ENCODE measurements around the gene RSPRY1. TPM values are rescaled to one million over a fixed set of nuclear protein-coding genes. Genes with fewer than 3 reads are reported as not detected.

The RSPRY1 gene
- total and polyA plus RNA-seq, 8 donors: 6.9 to 21.9 (median 18.7) TPM

- DNase-seq (peak in 1 of 6 donors; percentile 27), ATAC-seq (no peak), FAIRE-seq (no peak)
- H3K27me3 ChIP-seq: no peaks in the 10 kb centered on the region
- no peaks in the 10 kb centered on the region for H3K36me3 ChIP-seq
- peaks cover 7 to 33% (median 20%) of the 10 kb centered on the region in 3 donors for H3K4me1 ChIP-seq
- 75 to 80% methylated on average over 1 of the region's 1 CpG for WGBS, 2 donors
- H3K4me3 ChIP-seq: no peak overlapping the region
- no peak for TF ChIP-seq CTCF (IDR thresholded peaks at IDR 0.05)
- intact Hi-C loops (cut with DNase I): no loop called here
- H3K9me3 ChIP-seq: no peaks in the 10 kb centered on the region
- no peak overlapping the region for H3K27ac ChIP-seq
Measured at GRCh38 chr16:57277586-57277985, 91.5 kb downstream of the RSPRY1 start.

GRCh38 chr16:57278494-57278893 lies 92.4 kb downstream of the RSPRY1 start:
- intact Hi-C loops (cut with DNase I): no loop called here
- no peak for TF ChIP-seq CTCF (IDR thresholded peaks at IDR 0.05)
- ATAC-seq: no peak
- H3K27ac ChIP-seq: no peak overlapping the region
- H3K4me1 ChIP-seq: peaks cover 7 to 32% (median 21%) of the 10 kb centered on the region in 3 donors
- peak in 1 of 6 donors; percentile 12 for DNase-seq
- WGBS, 2 donors: 64 to 70% methylated on average over 4 of the region's 4 CpGs
- no peaks in the 10 kb centered on the region for H3K9me3 ChIP-seq
- no peak for FAIRE-seq
- H3K27me3 ChIP-seq: no peaks in the 10 kb centered on the region
- H3K36me3 ChIP-seq: no peaks in the 10 kb centered on the region
- no peak overlapping the region for H3K4me3 ChIP-seq

GRCh38 chr16:57279780-57280638 lies 93.9 kb downstream of the RSPRY1 start:
- Histone ChIP-seq H3K27me3 (no peaks in the 10 kb centered on the region), H3K27ac (peak overlapping the region in 2 of 4 donors; percentile 22 to 47), H3K4me3 (no peak overlapping the region), H3K9me3 (no peaks in the 10 kb centered on the region), H3K36me3 (no peaks in the 10 kb centered on the region), H3K4me1 (peaks cover 7 to 28% (median 21%) of the 10 kb centered on the region in 3 donors)
- 31 to 33% methylated on average over 7 of the region's 7 CpGs for WGBS, 2 donors
- ATAC-seq (peak in 2 of 4 donors; percentile 17 to 22), FAIRE-seq (no peak), DNase-seq (peak in 1 of 6 donors; percentile 34)
- intact Hi-C loops (cut with DNase I): no loop called here
- no peak for TF ChIP-seq CTCF (IDR thresholded peaks at IDR 0.05)

- Histone ChIP-seq H3K36me3 (no peaks in the 10 kb centered on the region), H3K4me3 (no peak overlapping the region), H3K27ac (no peak overlapping the region), H3K4me1 (peaks cover 7 to 27% (median 21%) of the 10 kb centered on the region in 3 donors), H3K27me3 (no peaks in the 10 kb centered on the region), H3K9me3 (no peaks in the 10 kb centered on the region)
- no peak for TF ChIP-seq CTCF (IDR thresholded peaks at IDR 0.05)
- WGBS, 2 donors: 91 to 98% methylated on average over 3 of the region's 3 CpGs
- intact Hi-C loops (cut with DNase I): no loop called here
- FAIRE-seq (no peak), DNase-seq (no peak), ATAC-seq (no peak)
Measured at GRCh38 chr16:57281791-57282190, 95.7 kb downstream of the RSPRY1 start.

Measured in pancreas (tissue), 10 donors.